ENCODE data around the gene KIF24. TPM values are rescaled to one million over a fixed set of nuclear protein-coding genes. Genes with fewer than 3 reads are reported as not detected.
A peak's percentile ranks its signal among the peaks of the same experiment; 100 is the strongest.
"Not testable (repeated sequence)": the region's sequence is repeated elsewhere in the genome, so short reads cannot be mapped to it uniquely, and the experiment has no call there.

The KIF24 gene
- total and polyA plus RNA-seq, 4 donors: 0.10 to 0.78 (median 0.32) TPM; not detected in 1

- H3K4me3 ChIP-seq (ENCODE audit: low read length in 2 of 2): no peak overlapping the region
- H3K4me1 ChIP-seq (ENCODE audit: control insufficient read depth in 1 of 2, insufficient read depth in 2 of 2, low read length in 2 of 2): no peaks in the 10 kb centered on the region
- no peak for DNase-seq
- 84 to 86% methylated on average over 3 of the region's 3 CpGs for WGBS, 2 donors
- H3K27ac ChIP-seq (ENCODE audit: low read depth in 1 of 2, low read length in 2 of 2): no peak overlapping the region
- no peak for ATAC-seq (ENCODE audit: low FRiP score)
- intact Hi-C loops (cut with DNase I): no loop called here
- no peaks in the 10 kb centered on the region for H3K27me3 ChIP-seq (ENCODE audit: control insufficient read depth in 1 of 2, insufficient read depth in 2 of 2, low read length in 1 of 2)
- H3K9me3 ChIP-seq (ENCODE audit: control insufficient read depth, low read length): no peaks in the 10 kb centered on the region
- peaks cover 0 to 2% of the 10 kb centered on the region in 2 donors for H3K36me3 ChIP-seq (ENCODE audit: control insufficient read depth in 1 of 2, insufficient read depth in 2 of 2, low read length in 1 of 2)
Observed at GRCh38 chr9:34374339-34374738, 45.3 kb upstream of the KIF24 start.

- intact Hi-C loops (cut with DNase I): no loop called here
Observed at GRCh38 chr9:34373749-34374148, 44.7 kb upstream of the KIF24 start.

GRCh38 chr9:34372467-34373011 lies 43.5 kb upstream of the KIF24 start:
- DNase-seq (no peak), ATAC-seq (ENCODE audit: low FRiP score) (no peak)
- no peak overlapping the region for H3K4me3 ChIP-seq (ENCODE audit: low read length in 2 of 2)
- intact Hi-C loops (cut with DNase I): no loop called here
- H3K36me3 ChIP-seq (ENCODE audit: control insufficient read depth in 1 of 2, insufficient read depth in 2 of 2, low read length in 1 of 2): peaks cover 0 to 2% of the 10 kb centered on the region in 2 donors
- H3K27me3 ChIP-seq (ENCODE audit: control insufficient read depth in 1 of 2, insufficient read depth in 2 of 2, low read length in 1 of 2): no peaks in the 10 kb centered on the region
- no peak overlapping the region for H3K27ac ChIP-seq (ENCODE audit: low read depth in 1 of 2, low read length in 2 of 2)
- H3K4me1 ChIP-seq (ENCODE audit: control insufficient read depth in 1 of 2, insufficient read depth in 2 of 2, low read length in 2 of 2): no peaks in the 10 kb centered on the region
- no peaks in the 10 kb centered on the region for H3K9me3 ChIP-seq (ENCODE audit: control insufficient read depth, low read length)
- WGBS, 2 donors: 87 to 88% methylated on average over 41 of the region's 41 CpGs

More at GRCh38 chr9:34373749-34374148, 44.7 kb upstream of the KIF24 start:
- no peak overlapping the region for H3K27ac ChIP-seq (ENCODE audit: low read depth in 1 of 2, low read length in 2 of 2)
- H3K4me1 ChIP-seq (ENCODE audit: control insufficient read depth in 1 of 2, insufficient read depth in 2 of 2, low read length in 2 of 2): no peaks in the 10 kb centered on the region
- DNase-seq: no peak
- no peaks in the 10 kb centered on the region for H3K9me3 ChIP-seq (ENCODE audit: control insufficient read depth, low read length)
- no peaks in the 10 kb centered on the region for H3K27me3 ChIP-seq (ENCODE audit: control insufficient read depth in 1 of 2, insufficient read depth in 2 of 2, low read length in 1 of 2)
- H3K36me3 ChIP-seq (ENCODE audit: control insufficient read depth in 1 of 2, insufficient read depth in 2 of 2, low read length in 1 of 2): peaks cover 0 to 2% of the 10 kb centered on the region in 2 donors
- no peak overlapping the region for H3K4me3 ChIP-seq (ENCODE audit: low read length in 2 of 2)
- WGBS, 2 donors: 90 to 97% methylated on average over 2 of the region's 2 CpGs
- no peak for ATAC-seq (ENCODE audit: low FRiP score)

- Histone ChIP-seq H3K4me1 (ENCODE audit: control insufficient read depth in 1 of 2, insufficient read depth in 2 of 2, low read length in 2 of 2) (no peaks in the 10 kb centered on the region), H3K9me3 (ENCODE audit: control insufficient read depth, low read length) (no peaks in the 10 kb centered on the region), H3K27ac (ENCODE audit: low read depth in 1 of 2, low read length in 2 of 2) (no peak overlapping the region), H3K27me3 (ENCODE audit: control insufficient read depth in 1 of 2, insufficient read depth in 2 of 2, low read length in 1 of 2) (no peaks in the 10 kb centered on the region), H3K36me3 (ENCODE audit: control insufficient read depth in 1 of 2, insufficient read depth in 2 of 2, low read length in 1 of 2) (peaks cover 0 to 2% of the 10 kb centered on the region in 2 donors), H3K4me3 (ENCODE audit: low read length in 2 of 2) (no peak overlapping the region)
- 84 to 86% methylated on average over 60 of the region's 60 CpGs for WGBS, 2 donors
- ATAC-seq (ENCODE audit: low FRiP score): no peak
- DNase-seq: no peak
- intact Hi-C loops (cut with DNase I): no loop called here
Observed at GRCh38 chr9:34371886-34372466, 42.9 kb upstream of the KIF24 start.

GRCh38 chr9:34370970-34371880 lies 42.2 kb upstream of the KIF24 start:
- intact Hi-C loops (cut with DNase I): no loop called here
- peaks cover 0 to 2% of the 10 kb centered on the region in 2 donors for H3K36me3 ChIP-seq (ENCODE audit: control insufficient read depth in 1 of 2, insufficient read depth in 2 of 2, low read length in 1 of 2)
- no peak for DNase-seq
- H3K4me1 ChIP-seq (ENCODE audit: control insufficient read depth in 1 of 2, insufficient read depth in 2 of 2, low read length in 2 of 2): no peaks in the 10 kb centered on the region
- H3K4me3 ChIP-seq (ENCODE audit: low read length in 2 of 2): no peak overlapping the region
- peak; percentile 16 for ATAC-seq (ENCODE audit: low FRiP score)
- no peak overlapping the region for H3K27ac ChIP-seq (ENCODE audit: low read depth in 1 of 2, low read length in 2 of 2)
- no peaks in the 10 kb centered on the region for H3K27me3 ChIP-seq (ENCODE audit: control insufficient read depth in 1 of 2, insufficient read depth in 2 of 2, low read length in 1 of 2)
- WGBS, 2 donors: 72 to 74% methylated on average over 102 to 105 of the region's 105 CpGs
- no peaks in the 10 kb centered on the region for H3K9me3 ChIP-seq (ENCODE audit: control insufficient read depth, low read length)

GRCh38 chr9:34370335-34370969 lies 41.4 kb upstream of the KIF24 start:
- Histone ChIP-seq H3K36me3 (ENCODE audit: control insufficient read depth in 1 of 2, insufficient read depth in 2 of 2, low read length in 1 of 2) (peaks cover 0 to 2% of the 10 kb centered on the region in 2 donors), H3K9me3 (ENCODE audit: control insufficient read depth, low read length) (no peaks in the 10 kb centered on the region), H3K4me1 (ENCODE audit: control insufficient read depth in 1 of 2, insufficient read depth in 2 of 2, low read length in 2 of 2) (no peaks in the 10 kb centered on the region), H3K27me3 (ENCODE audit: control insufficient read depth in 1 of 2, insufficient read depth in 2 of 2, low read length in 1 of 2) (no peaks in the 10 kb centered on the region), H3K4me3 (ENCODE audit: low read length in 2 of 2) (no peak overlapping the region), H3K27ac (ENCODE audit: low read depth in 1 of 2, low read length in 2 of 2) (no peak overlapping the region)
- DNase-seq: no peak
- 81 to 82% methylated on average over 23 of the region's 23 CpGs for WGBS, 2 donors
- no peak for ATAC-seq (ENCODE audit: low FRiP score)
- intact Hi-C loops (cut with DNase I): no loop called here

GRCh38 chr9:34369636-34370035 lies 40.6 kb upstream of the KIF24 start:
- no peaks in the 10 kb centered on the region for H3K9me3 ChIP-seq (ENCODE audit: control insufficient read depth, low read length)
- 93 to 94% methylated on average over 4 of the region's 4 CpGs for WGBS, 2 donors
- H3K4me3 ChIP-seq (ENCODE audit: low read length in 2 of 2): no peak overlapping the region
- ATAC-seq (ENCODE audit: low FRiP score) (no peak), DNase-seq (no peak)
- no peaks in the 10 kb centered on the region for H3K27me3 ChIP-seq (ENCODE audit: control insufficient read depth in 1 of 2, insufficient read depth in 2 of 2, low read length in 1 of 2)
- H3K4me1 ChIP-seq (ENCODE audit: control insufficient read depth in 1 of 2, insufficient read depth in 2 of 2, low read length in 2 of 2): no peaks in the 10 kb centered on the region
- H3K27ac ChIP-seq (ENCODE audit: low read depth in 1 of 2, low read length in 2 of 2): no peak overlapping the region
- intact Hi-C loops (cut with DNase I): no loop called here
- peaks cover 0 to 2% of the 10 kb centered on the region in 2 donors for H3K36me3 ChIP-seq (ENCODE audit: control insufficient read depth in 1 of 2, insufficient read depth in 2 of 2, low read length in 1 of 2)

GRCh38 chr9:34368796-34369195 lies 39.7 kb upstream of the KIF24 start:
- H3K36me3 ChIP-seq (ENCODE audit: control insufficient read depth in 1 of 2, insufficient read depth in 2 of 2, low read length in 1 of 2); H3K27me3 ChIP-seq (ENCODE audit: control insufficient read depth in 1 of 2, insufficient read depth in 2 of 2, low read length in 1 of 2); H3K4me1 ChIP-seq (ENCODE audit: control insufficient read depth in 1 of 2, insufficient read depth in 2 of 2, low read length in 2 of 2); ATAC-seq (ENCODE audit: low FRiP score); H3K27ac ChIP-seq (ENCODE audit: low read depth in 1 of 2, low read length in 2 of 2); DNase-seq; H3K9me3 ChIP-seq (ENCODE audit: control insufficient read depth, low read length); intact Hi-C loops (cut with DNase I); H3K4me3 ChIP-seq (ENCODE audit: low read length in 2 of 2): not testable (repeated sequence)
- 95 to 97% methylated on average over 5 of the region's 5 CpGs for WGBS, 2 donors

Measured in aorta (tissue), 5 donors.